HL-60 (cell line): ENCODE measurements around the gene SNAPC4.

Source experiments
- DNase-seq, 2 experiments: peaks; one replicate each; pipeline ENCODE4 v3.0.0-alpha.2; 2010 to 2020; ENCODE audit warnings: low read depth in 1 of 2, low spot score in 1 of 2
- H3K27ac ChIP-seq: fragments of 250-450 bp; sonication (Bioruptor Pico); replicated peaks from 2 replicates; pipeline ENCODE4 v1.5.1; 2020; ENCODE audit warnings: mild to moderate bottlenecking, moderate library complexity
- H3K27me3 ChIP-seq: fragments of 250-450 bp; sonication (Bioruptor Pico); 2 replicates; pipeline ENCODE4 v1.5.1; 2021; ENCODE audit warnings: mild to moderate bottlenecking, moderate library complexity; ENCODE audit not compliant: insufficient read depth, poor library complexity, severe bottlenecking
- H3K4me3 ChIP-seq: replicated peaks from 2 replicates; pipeline ENCODE4 v1.5.1; 2011; ENCODE audit warnings: mild to moderate bottlenecking, control low read depth, low read length; ENCODE audit not compliant: insufficient read depth
- GABPA ChIP-seq: IDR thresholded peaks from 2 replicates; pipeline ENCODE4 v1.6.1; 2012; ENCODE audit warnings: low read depth
- POLR2AphosphoS5 ChIP-seq: IDR thresholded peaks from 2 replicates; pipeline ENCODE4 v1.6.1; 2012; ENCODE audit warnings: low read depth
- REST ChIP-seq: IDR thresholded peaks from 2 replicates; pipeline ENCODE4 v1.6.1; 2012; ENCODE audit warnings: low read depth; ENCODE audit not compliant: insufficient replicate concordance
- SPI1 ChIP-seq: IDR thresholded peaks from 2 replicates; pipeline ENCODE4 v1.6.1; 2012; ENCODE audit warnings: low read depth, mild to moderate bottlenecking, borderline replicate concordance
- TF ChIP-seq, protein P1 (sequence below): IDR thresholded peaks from one replicate; pipeline ENCODE4 v1.5.1; 2011; ENCODE audit warnings: low read length, control low read depth, inconsistent platforms; ENCODE audit not compliant: insufficient read depth

The SNAPC4 gene

DNA sequence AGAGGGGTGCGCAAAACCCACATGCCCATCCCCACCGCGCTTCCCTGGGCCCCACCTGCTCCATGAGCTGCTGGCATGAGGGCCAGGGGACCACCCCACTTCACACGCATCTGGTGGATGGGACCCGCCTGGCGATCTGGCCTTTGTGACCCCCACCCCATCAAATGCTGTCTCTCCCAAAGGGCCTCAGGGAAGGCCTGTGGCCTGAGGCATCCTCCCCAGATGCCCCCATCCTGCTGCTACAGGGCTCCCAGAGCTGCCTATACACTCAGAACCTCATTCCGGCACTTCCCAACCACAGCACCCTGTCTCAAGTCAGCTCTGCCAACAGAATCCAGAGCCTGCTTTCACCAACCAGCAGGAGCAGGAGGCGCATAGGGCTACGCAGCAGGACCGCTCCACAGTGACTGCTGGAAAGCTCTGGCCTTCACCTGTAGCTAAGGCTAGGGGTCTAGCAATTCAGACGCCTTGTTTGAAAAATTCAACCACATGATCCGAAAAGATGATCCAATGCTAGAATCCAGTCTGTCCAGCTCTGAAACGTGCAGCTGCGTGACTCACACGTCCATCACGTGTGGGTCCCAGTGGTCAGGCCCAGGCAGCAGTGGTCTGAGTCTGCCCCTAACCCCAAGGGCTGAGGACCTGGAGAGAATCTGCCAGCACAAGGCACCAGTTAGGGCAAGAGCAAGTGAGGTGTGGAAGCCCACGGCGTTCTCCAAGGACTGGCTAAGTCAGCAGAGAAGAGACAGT, 1.4 kb upstream of the SNAPC4 start:
- TF ChIP-seq POLR2AphosphoS5 (peak; percentile 35; the same call in 1 of the 2 replicates), SPI1 (no peak)
- Histone ChIP-seq H3K4me3 (no peak overlapping the region), H3K27me3 (no peaks in the 10 kb centered on the region), H3K27ac (no peak overlapping the region)
- DNase-seq: no peak

GRCh38 chr9:136399176-136400037, 563 bp downstream of the SNAPC4 start:
- TF ChIP-seq POLR2AphosphoS5: no peak
- Histone ChIP-seq H3K4me3 (peak overlapping the region; percentile 82), H3K27me3 (no peaks in the 10 kb centered on the region), H3K27ac (peak overlapping the region; percentile 65)
- DNase-seq: no peak

- no peak for DNase-seq
- no peak for TF ChIP-seq SPI1
- TF ChIP-seq GABPA: no peak
- no peak for TF ChIP-seq REST
- TF ChIP-seq POLR2AphosphoS5: no peak
- TF ChIP-seq, protein P1, sequence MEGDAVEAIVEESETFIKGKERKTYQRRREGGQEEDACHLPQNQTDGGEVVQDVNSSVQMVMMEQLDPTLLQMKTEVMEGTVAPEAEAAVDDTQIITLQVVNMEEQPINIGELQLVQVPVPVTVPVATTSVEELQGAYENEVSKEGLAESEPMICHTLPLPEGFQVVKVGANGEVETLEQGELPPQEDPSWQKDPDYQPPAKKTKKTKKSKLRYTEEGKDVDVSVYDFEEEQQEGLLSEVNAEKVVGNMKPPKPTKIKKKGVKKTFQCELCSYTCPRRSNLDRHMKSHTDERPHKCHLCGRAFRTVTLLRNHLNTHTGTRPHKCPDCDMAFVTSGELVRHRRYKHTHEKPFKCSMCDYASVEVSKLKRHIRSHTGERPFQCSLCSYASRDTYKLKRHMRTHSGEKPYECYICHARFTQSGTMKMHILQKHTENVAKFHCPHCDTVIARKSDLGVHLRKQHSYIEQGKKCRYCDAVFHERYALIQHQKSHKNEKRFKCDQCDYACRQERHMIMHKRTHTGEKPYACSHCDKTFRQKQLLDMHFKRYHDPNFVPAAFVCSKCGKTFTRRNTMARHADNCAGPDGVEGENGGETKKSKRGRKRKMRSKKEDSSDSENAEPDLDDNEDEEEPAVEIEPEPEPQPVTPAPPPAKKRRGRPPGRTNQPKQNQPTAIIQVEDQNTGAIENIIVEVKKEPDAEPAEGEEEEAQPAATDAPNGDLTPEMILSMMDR: no peak
- Histone ChIP-seq H3K27ac (no peak overlapping the region; the same call in 1 of the 2 replicates), H3K27me3 (no peaks in the 10 kb centered on the region), H3K4me3 (peak overlapping the region; percentile 82)
Observed at GRCh38 chr9:136398286-136398685, 1.7 kb downstream of the SNAPC4 start.

- Histone ChIP-seq H3K27ac (no peak overlapping the region), H3K4me3 (no peak overlapping the region), H3K27me3 (no peaks in the 10 kb centered on the region)
- TF ChIP-seq REST: no peak
- TF ChIP-seq POLR2AphosphoS5: no peak
- TF ChIP-seq, protein P1: no peak
- no peak for TF ChIP-seq SPI1
- no peak for TF ChIP-seq GABPA
- DNase-seq: no peak
Observed at GRCh38 chr9:136397643-136398042, 2.3 kb downstream of the SNAPC4 start.
